Measurements from ENCODE around the gene TYMP.

DNA sequence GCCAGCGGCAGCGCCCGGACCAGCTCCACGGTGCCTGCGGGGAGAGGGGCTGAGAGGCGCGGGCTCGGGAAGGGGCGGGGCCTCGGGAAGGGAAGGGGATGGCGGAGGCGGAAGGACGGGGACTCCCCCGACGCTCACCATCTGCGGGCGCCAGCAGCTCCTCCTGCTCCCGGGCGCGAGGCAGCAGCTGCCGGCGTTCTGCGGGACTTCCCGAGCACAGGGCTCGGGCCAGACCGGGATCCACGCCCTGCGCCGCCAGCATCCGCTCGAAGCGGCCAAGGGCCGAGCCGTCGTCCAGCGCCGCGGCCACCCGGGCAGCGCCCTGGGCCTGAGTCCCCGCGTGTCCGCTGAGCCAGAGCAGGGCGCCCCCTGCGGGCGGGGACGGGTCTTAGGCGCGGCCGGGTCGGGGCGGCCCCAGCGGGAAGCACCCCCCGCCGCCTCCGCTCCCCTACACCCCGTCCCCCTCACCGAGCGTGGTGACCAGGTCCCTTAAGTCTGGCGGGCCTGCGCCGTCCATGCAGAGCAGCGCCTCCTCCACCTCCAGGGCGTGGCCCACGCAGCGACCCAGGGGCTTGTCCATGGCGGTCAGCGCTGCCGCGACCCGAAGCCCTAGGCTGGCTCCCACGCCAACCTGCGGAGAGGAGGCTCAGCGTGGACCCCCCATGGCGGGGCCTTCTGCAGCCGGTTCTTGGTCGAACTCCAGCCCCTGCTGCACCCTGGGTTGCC, 3.5 kb downstream of the TYMP start:
- TF ChIP-seq RFX5 (IDR thresholded peaks at IDR 0.05) (no peak), KDM1A (IDR thresholded peaks at IDR 0.05; ENCODE audit: low read depth) (no peak), FOXS1 (CRISPR knock-in tag; IDR thresholded peaks at IDR 0.05) (no peak), MYC (IDR thresholded peaks at IDR 0.05; ENCODE audit: borderline replicate concordance, low read length) (0 out of 2 replicates have a peak, but pooled peaks have one; percentile 17), ZSCAN20 (CRISPR knock-in tag; IDR thresholded peaks at IDR 0.05) (no peak), ZC3H11A (IDR thresholded peaks at IDR 0.05) (no peak), PHF8 (IDR thresholded peaks at IDR 0.05; ENCODE audit: borderline replicate concordance, low read depth) (peak; percentile 39; the same call in 1 of the 2 replicates), EP300 (IDR thresholded peaks at IDR 0.05) (no peak)
- TF ChIP-seq, protein P1, sequence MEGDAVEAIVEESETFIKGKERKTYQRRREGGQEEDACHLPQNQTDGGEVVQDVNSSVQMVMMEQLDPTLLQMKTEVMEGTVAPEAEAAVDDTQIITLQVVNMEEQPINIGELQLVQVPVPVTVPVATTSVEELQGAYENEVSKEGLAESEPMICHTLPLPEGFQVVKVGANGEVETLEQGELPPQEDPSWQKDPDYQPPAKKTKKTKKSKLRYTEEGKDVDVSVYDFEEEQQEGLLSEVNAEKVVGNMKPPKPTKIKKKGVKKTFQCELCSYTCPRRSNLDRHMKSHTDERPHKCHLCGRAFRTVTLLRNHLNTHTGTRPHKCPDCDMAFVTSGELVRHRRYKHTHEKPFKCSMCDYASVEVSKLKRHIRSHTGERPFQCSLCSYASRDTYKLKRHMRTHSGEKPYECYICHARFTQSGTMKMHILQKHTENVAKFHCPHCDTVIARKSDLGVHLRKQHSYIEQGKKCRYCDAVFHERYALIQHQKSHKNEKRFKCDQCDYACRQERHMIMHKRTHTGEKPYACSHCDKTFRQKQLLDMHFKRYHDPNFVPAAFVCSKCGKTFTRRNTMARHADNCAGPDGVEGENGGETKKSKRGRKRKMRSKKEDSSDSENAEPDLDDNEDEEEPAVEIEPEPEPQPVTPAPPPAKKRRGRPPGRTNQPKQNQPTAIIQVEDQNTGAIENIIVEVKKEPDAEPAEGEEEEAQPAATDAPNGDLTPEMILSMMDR (IDR thresholded peaks at IDR 0.05), result peak; percentile 68
- TF ChIP-seq, protein P2, sequence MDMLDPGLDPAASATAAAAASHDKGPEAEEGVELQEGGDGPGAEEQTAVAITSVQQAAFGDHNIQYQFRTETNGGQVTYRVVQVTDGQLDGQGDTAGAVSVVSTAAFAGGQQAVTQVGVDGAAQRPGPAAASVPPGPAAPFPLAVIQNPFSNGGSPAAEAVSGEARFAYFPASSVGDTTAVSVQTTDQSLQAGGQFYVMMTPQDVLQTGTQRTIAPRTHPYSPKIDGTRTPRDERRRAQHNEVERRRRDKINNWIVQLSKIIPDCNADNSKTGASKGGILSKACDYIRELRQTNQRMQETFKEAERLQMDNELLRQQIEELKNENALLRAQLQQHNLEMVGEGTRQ (IDR thresholded peaks at IDR 0.05), result no peak

All from A549 (cell line).